Stimulated activated CD8-positive, alpha-beta memory T cell treated with anti-CD3 and anti-CD28 coated beads, Interleukin-12 subunit alpha, Interleukin-12 subunit beta, amount 100 ng/mL, for 4 hours (primary cell): Measurements from ENCODE around the gene ARL2.
"Not testable (repeated sequence)": the region's sequence is repeated elsewhere in the genome, so short reads cannot be mapped to it uniquely, and the experiment has no call there.

Source experiments
- DNase-seq: peaks from one replicate; pipeline ENCODE4 v3.0.0-alpha.2; 2020; ENCODE audit warnings: low read depth

The ARL2 gene

DNA sequence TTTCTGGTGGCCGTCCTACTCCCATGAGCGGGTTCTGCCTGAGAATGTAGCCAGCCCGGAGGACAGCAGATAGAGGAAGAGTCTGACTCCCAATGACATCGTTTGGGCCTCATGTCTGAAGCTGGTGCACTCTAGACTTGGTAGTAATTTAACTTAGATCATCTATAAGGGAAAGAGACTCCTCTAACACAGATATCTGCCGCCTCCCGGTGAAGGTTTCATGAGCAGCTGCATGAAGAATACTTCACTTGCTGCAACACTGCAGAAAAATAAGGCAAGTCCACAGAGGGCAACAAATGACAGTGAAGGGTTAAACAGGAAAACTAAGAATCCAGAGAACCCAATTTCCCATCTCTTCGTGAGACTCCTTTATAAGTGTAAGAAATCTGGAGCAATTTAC, 5.9 kb upstream of the ARL2 start:
- DNase-seq, result no peak

DNA sequence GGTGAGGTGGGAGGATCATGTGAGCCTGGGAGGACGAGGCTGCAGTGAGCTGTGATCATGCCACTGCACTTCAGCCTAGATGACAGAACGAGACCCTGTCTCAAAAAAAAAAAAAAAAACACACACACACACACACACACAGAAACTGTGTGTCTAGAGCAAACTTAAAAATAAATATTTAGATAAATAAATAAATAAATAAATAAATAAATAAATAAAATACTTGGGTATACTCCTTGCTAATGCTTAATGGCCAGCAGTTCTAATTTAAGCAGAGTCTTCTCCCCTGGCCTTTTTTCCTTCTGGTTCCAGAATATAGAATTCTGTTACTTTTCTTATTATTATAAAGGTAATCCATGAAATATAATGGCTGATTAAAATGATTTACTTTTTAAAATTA, 5.1 kb upstream of the ARL2 start:
- no peak for DNase-seq

DNA sequence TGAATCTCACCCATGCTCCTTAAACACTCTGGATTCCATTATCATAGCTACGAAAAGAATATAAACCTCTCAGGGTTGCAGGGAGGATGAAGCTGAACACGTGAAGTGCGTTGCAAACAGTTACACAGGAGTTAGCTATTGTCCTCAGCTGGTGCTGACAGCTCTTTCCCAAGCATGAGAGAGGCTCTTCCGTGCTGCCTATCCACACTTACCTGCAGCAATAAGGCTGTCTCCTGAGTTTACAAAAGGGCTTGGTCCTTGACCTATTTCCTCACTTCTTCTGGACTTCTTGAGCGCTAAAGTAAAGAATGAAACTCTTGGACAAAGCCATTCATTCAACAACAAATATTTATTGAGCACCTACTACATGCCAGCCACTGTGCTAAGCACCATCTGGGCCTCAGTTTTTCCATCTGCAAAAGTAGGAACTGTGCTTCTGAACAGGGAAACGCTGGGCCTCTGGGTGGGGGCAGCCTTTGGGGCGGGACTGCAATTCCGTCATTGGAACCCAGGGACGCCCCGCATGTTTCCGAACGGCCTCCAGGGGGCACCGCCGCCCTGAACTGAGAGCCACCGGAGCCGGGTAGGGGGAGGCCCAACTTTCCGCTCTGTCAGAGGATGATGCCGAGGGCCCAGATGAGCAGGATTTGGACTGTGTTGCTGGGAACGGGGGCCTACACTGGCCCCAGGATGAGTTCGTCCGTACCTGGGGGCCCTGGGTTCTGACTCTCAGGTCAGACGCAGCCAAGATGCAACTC, 651 bp upstream of the ARL2 start:
- peak; percentile 79 for DNase-seq

DNA sequence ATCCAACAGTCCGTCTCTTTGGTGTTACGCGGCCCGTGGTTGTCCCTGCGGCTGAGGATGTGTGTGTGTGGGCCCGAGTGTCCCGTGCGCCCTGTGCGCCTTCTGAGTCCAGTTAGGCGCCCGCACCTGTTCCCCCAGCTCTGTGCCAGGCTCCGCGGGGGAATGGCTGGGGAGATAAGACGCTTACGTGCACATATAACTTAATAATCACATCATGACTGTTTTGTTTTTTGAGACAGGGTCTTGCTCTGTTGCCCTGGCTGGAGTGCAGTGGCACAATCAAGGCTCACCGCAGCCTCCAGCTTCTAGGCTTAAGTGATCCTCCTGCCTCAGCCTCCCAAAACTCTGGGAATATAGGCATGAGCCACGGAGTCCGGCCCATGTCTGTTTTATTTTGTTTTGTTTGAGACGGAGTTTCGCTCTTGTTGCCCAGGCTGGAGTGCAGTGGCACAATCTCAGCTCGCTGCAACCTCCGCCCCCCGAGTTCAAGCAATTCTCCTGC, 817 bp downstream of the ARL2 start:
- DNase-seq, result no peak

DNA sequence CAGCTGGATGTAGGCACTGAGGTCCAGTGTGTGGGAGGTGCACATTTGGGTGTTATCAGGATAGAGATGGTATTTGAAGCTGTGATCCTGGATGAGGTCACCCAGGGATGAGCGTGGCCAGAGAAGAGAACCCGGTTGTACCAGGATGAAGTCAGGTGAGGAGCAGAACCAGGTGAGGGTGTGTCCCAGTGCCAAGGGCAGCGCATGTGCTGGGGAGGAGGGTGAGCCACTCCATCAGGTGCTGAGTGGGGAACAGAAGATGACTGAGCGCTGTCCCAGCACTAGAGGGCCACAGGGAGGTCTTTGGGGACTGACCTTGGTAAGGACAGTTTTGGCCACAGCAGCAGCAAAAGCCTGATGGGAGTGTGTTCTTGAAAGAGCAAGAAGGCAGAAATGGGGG, 2.7 kb downstream of the ARL2 start:
- DNase-seq, result no peak

DNA sequence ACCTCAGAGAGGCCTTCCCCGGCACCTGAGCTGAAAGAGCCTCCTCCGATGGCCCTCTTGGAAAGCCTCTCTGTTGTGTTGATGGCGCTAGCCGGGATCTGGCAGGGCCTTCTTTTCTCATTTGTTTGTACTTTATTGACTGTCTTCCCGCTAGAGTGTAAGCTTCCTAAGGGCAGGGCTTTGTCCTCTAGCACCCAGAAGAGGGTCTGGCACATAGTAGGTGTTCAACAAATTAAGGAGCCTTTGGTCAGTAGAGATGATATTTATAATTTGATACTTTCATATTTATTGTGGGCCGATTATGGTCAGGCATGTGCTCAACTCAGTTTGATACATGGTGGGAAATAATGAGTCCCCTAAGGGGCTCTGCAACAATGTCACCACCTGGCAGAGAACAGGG, 4.0 kb downstream of the ARL2 start:
- DNase-seq, result no peak

DNA sequence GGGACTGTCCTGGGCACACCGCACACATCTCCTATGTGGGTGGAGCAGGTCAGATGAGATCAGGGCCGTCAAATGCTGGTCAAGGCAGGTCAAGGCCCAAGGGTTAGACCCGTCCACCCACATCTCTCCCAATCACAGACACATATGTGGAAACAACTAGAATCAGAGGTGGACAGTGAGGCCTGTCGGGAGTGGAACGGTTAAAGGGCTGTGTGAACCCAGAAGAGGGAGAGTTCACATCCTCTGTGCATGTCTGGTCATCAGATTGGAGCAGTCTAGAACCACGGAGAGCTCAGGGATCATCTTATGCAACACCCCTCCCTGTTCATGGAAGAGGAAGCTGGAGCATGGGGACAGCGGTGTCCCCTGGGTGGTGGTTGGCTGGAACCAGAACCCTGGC, 5.9 kb downstream of the ARL2 start:
- no peak for DNase-seq

DNA sequence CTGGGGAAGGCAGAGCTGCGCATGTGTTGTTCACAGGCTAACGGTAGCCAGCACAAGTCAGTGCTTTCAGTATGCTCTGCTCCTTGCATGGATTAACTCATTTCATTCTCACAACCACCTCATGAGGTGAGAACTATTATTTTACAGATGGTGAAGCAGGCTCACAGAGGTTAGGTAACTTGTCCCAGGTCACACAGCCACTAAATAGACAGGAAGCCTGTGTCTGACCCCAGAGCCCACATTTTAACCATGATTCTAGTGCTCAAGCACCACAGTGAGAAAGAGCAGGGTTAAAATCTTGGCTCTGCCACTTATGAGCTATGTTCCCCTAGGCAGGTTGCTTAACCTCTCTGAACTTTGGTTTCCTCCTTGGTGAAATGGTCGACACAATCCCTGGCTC, 7.0 kb downstream of the ARL2 start:
- no peak for DNase-seq

DNA sequence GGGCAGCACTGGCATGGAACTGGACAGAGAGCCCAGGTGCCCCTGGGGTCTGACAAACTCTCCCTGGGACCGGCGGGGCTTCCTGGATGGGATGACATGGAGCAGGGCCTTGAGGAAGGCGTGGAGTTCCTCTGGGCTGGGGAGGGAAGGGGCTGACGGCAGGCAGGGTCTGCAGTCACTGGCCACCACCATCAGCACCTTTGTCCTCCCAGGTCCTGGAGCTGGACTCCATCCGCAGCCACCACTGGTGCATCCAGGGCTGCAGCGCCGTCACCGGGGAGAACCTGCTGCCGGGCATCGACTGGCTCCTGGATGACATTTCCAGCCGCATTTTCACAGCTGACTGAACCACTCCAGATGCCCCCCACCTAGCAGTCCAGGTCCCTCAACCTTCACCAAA, 7.5 kb downstream of the ARL2 start:
- no peak for DNase-seq

DNA sequence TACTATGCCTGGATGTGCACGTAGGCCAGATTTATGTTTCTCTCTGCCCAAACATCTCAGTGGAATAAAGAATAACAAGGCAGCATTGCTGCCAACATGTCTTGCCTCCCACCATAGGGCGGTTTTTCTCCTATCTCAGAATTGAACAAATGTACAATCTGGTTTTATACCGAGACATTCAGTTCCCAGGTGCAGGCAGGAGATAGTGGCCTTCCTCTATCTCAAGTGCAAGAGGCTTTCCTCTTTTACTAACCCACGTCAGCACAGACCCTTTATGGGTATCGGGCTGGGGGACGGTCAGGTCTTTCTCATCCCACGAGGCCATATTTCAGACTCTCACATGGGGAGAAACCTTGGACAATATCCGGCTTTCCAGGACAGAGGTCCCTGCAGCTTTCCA, 9.5 kb downstream of the ARL2 start:
- DNase-seq, result not testable (repeated sequence)

DNA sequence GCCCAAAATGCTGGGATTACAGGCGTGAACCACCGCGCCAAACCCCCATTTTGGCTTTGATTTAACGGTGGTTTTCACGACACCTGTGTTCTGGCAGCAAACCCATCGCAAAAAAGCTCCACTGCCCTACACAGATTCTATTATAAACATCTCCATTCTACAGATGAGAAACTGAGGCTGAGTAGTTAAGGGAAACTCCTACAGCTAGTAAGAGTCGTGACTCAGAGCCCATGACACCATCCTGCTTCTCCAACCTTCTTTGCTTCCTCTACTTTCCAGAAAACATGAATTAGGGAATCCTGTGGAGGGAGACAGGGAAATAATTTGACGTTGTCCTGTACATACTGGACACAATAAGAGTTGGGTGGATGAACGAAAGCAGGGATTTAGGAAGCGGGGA, 12.8 kb downstream of the ARL2 start:
- no peak for DNase-seq

DNA sequence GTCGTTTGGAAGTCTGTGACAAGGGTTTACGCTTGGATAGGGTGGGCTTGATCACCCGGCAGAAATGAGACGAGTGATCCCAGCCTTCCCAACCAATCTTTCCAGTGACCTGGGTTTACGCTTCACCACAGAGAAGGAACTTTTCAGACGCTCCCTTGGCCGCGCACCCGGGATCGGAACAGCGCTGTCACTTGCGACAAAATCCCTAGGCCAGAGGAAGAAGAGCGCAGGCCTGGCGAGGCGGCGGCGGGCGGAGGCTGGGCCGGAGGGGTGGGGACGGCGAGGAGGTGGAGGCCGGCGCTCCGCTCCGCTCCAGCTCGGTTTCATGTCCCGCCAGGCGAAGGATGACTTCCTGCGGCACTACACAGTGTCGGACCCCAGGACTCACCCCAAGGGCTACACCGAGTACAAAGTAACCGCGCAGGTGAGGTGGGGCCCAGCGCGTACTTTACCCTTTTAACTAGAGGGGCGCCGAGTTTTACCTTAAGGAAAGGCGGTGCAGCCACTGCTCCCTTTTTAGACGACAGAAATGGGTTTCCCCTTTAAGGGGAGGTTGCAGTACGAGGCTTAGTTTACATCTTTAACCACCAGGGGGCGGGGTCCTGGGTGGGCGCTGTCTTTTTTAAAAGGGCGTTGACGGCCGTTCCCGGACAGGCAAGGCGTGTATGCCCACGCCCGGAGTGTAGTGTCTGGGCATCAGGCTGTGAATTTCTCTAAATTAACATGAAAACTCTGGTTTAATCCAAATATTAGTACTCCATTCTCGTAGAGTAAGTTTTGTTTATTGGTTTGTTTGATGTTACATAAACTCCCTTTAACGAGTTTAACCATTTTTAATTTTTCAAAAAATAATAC, 13.5 kb downstream of the ARL2 start, which contains the start of gene SNX15:
TSS of gene SNX15 (plus strand) at position 227 of the 855 bp plus-strand sequence. CDS start at position 326, 99 bp downstream.
- DNase-seq, result peak; percentile 75

DNA sequence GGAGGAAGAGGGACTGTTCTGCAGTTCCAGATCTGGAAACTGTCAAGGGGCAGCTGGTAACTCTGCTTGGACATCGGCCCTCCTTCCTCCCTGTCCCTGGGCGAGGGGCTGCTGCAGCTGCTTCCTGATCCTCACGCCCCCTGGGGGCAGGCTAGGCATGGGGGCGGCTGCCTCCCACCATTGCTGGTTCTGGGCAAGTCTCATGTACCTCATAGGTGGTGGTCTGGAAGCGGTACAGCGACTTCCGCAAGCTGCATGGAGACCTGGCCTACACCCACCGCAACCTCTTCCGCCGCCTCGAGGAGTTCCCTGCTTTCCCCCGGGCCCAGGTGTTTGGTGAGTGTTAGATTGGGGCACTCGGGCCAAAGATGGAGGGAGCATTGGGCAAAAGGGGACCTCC, 18.3 kb downstream of the ARL2 start:
- DNase-seq, result no peak

DNA sequence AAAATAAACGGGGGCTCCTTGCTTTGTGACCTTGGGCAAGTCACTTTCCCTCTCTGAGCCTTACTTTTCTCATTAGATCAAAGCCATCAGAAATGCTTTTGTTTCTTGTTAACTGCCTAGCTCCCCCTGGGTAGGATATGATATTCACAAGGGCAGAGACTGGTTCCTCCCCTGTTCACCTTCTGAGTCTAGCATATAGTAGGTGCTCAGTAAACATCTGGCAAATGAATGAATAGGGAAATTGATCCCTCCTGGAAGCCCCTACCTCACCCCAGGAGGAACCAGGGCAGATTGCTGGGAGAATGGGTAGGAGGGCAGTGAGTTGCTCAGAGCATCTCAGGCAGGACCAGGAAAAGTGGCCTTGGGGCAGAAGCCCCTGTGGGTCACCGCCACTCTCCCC, 20.5 kb downstream of the ARL2 start:
- DNase-seq, result no peak

DNA sequence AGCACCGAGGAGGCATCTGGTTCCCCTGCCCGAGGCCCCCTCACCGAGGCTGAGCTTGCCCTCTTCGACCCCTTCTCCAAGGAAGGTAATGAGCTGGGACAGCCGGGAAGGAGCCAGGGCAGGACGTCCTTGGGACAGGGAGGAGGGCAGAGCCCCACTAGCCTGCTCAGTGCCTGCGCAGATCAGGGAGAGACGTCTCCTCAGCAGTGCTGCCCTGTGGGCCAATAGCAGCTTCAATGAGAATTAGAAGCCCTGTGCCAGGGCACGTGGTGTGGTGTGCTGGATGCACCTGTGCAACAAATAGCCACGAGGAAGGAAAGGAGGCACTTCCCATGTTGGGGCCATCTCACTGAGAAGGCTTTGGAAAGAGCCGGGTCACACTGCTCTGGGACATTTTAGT, 21.6 kb downstream of the ARL2 start:
- DNase-seq, result no peak

DNA sequence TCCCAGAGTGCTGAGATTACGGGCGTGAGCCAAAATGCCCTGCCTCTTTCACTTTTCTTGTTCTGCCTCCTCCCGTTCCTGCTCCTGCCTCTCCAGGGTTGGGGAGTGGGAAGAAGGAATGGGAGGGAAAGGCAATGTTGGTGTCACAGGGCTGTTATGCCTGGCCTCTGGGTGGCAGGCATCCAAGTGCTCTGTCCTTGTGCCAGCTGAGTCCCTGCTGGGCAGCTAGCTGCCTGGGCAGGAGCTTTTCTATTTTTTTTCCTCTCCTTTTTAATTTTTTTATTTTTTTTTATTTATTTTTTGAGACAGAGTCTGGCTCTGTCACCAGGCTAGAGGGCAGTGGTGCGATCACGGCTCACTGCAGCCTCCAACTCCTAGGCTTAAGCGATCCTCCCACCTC, 23.0 kb downstream of the ARL2 start:
- DNase-seq, result no peak

DNA sequence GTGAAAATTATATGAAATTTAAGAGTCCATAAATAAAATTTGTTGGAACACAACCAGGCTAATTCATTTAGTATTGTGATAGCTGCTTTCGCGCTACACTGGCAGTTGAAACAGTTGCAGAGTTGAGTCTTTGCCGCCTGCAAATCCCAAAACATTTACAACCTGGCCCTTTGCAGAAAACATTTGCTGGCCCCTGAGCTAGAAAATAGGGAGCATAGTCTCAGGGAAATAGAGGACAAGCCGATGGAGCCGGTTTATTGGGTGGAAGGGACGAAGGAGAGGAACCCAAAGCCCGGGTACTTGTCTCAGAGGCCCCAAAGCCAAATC, 26.5 kb downstream of the ARL2 start:
- DNase-seq, result no peak

DNA sequence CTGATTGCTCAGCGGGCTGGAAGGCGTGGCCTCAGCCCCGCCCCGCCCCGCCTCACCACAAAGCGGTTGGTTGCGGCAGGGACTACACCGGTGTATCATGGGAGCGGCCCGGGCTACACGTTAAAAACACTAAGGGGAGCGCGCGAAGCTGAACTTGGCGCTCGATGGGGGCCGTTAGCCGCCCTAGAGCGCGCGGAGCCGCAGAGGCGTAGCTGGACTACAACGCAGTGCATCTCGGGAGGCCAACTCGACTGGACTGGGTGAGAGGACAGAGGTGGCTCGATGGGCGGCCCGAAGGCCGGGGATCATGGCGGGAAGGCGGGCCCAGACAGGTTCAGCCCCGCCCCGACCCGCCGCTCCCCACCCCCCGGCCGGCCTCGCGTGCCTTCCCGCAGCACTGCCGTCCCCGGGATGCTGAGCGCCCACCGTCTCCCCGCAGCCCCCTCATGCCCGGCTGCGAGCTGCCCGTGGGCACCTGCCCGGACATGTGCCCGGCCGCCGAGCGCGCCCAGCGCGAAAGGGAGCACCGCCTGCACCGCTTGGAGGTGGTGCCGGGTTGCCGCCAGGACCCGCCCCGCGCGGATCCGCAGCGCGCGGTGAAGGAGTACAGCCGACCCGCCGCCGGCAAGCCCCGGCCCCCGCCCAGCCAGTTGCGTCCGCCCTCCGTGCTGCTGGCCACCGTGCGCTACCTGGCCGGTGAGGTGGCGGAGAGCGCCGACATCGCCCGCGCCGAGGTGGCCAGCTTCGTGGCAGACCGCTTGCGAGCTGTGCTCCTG, 27.1 kb downstream of the ARL2 start, which contains the start of gene SAC3D1:
TSS of gene SAC3D1 (plus strand) at position 364 of the 776 bp plus-strand sequence. CDS start at position 447, 83 bp downstream.
- peak; percentile 75 for DNase-seq

DNA sequence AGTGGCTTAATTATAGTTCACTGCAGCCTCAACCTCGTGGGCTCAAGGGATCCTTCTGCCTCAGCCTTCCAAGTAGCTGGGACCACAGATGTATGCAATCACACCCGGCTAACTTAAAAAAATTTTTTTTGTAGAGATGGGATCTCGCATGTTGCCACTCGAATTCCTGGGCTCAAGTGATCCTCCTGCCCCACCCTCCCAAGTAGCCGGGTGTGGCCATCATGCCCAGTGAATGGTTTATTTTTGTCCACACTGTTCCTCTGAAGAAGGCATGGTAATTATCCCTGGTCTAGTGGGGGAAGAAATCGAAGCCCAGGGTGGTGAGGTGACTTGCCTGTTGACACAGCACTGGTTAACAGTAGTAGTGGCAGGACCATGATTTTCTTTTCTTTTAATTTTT, 28.9 kb downstream of the ARL2 start:
- DNase-seq, result no peak

DNA sequence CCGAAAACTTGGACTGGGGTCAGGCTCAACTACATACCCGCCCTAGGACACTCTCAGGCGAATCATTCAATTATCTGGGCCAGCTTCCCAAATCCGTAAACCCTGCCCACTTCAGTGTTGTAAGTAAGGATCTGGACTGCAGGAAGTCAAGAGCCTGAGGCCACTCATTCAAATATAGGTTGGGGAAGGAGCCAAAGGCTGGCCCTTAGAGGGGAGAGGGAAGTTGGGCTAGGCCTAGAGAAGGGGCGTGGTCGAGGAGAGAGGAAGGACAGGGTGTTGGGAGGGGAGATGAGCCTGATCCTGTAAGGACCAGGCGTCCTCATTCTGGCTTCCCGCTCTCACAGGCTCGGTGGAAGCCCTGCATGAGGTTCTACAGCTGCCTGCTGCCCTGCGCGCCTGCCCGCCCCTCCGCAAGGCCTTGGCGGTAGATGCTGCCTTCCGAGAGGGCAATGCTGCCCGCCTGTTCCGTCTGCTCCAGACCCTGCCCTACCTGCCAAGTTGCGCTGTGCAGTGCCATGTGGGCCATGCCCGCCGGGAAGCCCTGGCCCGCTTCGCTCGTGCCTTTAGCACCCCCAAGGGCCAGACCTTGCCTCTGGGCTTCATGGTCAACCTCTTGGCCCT, 30.0 kb downstream of the ARL2 start:
- DNase-seq, result no peak

DNA sequence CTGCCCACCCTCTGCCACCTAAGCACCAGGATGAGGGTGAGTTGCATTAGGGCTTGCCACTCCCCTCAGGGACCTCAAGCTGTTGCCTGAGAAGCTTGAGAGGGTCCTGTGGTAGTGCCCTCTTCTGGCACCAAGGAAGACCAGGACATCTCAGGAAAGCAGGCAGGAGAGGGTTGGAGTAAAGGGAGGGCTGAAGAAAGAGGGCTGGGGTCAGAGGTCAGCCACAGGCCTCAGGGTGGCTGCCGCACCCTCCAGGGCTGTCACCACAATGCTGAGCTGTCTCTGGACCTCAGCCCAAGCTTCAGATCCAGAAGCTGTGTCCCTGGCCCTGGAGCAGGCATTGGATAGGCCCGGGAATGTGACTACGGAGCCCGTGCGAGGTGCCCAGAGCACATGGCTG, 31.1 kb downstream of the ARL2 start:
- DNase-seq, result no peak

DNA sequence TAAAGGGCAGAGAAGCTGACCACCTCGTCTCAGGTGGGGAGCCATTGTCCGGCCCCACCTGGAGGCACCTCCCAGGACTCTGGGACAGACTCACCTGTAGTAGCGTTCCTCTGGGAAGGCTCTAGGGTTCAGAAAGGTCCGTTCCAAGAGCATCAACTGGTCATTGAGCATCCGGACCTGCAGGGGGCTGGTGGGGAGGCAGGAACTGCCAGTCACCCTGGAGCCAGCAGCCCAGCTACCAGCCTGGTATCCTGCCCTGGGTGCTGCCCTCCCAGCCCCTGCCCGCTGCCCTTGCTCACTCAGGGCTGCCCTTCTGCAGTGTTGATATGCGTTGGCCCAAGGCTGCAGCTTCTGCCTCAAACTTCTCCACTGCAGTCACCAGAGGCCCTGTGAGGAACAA, 31.8 kb downstream of the ARL2 start:
- no peak for DNase-seq
